GM13977 (cell line): Measurements from ENCODE around the gene DMRTB1.

ENCODE experiments used
- DNase-seq: peaks from one replicate; pipeline ENCODE4 v3.0.0; 2012; ENCODE audit warnings: low spot score
- in situ Hi-C: fragments of 300-500 bp; cut with MboI; formaldehyde crosslinking; loops from one replicate; pipeline ENCODE4 v1.12.0; 2022; ENCODE audit warnings: low sequenced_read_pairs, low pct_unique_long_range_greater_than_20kb, mixed read lengths, inconsistent platforms; ENCODE audit not compliant: unreplicated experiment
- TF ChIP-seq, protein P1 (sequence below): IDR thresholded peaks from 2 replicates; pipeline ENCODE4 v1.5.1; 2012; ENCODE audit warnings: mild to moderate bottlenecking, control low read depth; ENCODE audit not compliant: insufficient read depth; ENCODE audit errors: extremely low read depth, missing control alignments

DMRTB1 gene

GRCh38 chr1:53506355-53507050, 47.3 kb downstream of the DMRTB1 start:
- TF ChIP-seq, protein P1, sequence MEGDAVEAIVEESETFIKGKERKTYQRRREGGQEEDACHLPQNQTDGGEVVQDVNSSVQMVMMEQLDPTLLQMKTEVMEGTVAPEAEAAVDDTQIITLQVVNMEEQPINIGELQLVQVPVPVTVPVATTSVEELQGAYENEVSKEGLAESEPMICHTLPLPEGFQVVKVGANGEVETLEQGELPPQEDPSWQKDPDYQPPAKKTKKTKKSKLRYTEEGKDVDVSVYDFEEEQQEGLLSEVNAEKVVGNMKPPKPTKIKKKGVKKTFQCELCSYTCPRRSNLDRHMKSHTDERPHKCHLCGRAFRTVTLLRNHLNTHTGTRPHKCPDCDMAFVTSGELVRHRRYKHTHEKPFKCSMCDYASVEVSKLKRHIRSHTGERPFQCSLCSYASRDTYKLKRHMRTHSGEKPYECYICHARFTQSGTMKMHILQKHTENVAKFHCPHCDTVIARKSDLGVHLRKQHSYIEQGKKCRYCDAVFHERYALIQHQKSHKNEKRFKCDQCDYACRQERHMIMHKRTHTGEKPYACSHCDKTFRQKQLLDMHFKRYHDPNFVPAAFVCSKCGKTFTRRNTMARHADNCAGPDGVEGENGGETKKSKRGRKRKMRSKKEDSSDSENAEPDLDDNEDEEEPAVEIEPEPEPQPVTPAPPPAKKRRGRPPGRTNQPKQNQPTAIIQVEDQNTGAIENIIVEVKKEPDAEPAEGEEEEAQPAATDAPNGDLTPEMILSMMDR = no peak
- in situ Hi-C loops = no loop called here
- no peak for DNase-seq

- in situ Hi-C loops = no loop called here
- TF ChIP-seq, protein P1 = no peak
- no peak for DNase-seq
Observed at GRCh38 chr1:53507116-53507820, 48.1 kb downstream of the DMRTB1 start.

- in situ Hi-C loops = no loop called here
- TF ChIP-seq, protein P1 = no peak
- DNase-seq = no peak
Observed at GRCh38 chr1:53508056-53508990, 49.1 kb downstream of the DMRTB1 start.

- DNase-seq = no peak
- in situ Hi-C loops = no loop called here
- TF ChIP-seq, protein P1 = no peak
Observed at GRCh38 chr1:53508991-53509666, 49.9 kb downstream of the DMRTB1 start.

DNA sequence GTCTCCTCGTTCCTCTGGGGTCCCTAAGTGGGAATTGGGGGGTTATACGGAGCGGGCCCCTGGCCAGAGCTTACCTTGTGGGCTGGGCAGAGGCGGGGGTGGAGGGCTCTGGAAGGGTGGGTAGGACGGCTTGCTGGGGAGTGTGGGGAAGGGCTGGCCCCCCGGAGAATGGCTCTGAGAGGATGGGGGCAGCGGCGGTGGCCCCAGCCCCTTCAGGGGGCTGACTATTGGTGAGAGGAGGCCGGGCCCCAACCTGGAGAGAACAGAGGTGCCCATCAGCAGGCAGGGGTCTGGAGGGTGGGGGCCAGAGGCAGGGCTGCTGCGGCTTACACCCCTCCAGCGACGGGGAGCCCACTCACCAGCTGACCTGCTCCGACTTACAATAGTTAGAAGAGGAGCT, 50.6 kb downstream of the DMRTB1 start:
- TF ChIP-seq, protein P1 = no peak
- DNase-seq = no peak
- in situ Hi-C loops = no loop called here

GRCh38 chr1:53510215-53510614, 51.0 kb downstream of the DMRTB1 start:
- no peak for DNase-seq
- in situ Hi-C loops = no loop called here
- TF ChIP-seq, protein P1 = no peak
